HL-60 (cell line): ENCODE measurements around the gene GTF3C6.

Experiments
- DNase-seq, 2 experiments: peaks; one replicate each; pipeline ENCODE4 v3.0.0-alpha.2; 2010 to 2020; ENCODE audit warnings: low read depth in 1 of 2, low spot score in 1 of 2
- H3K27ac ChIP-seq: fragments of 250-450 bp; sonication (Bioruptor Pico); replicated peaks from 2 replicates; pipeline ENCODE4 v1.5.1; 2020; ENCODE audit warnings: mild to moderate bottlenecking, moderate library complexity
- H3K27me3 ChIP-seq: fragments of 250-450 bp; sonication (Bioruptor Pico); 2 replicates; pipeline ENCODE4 v1.5.1; 2021; ENCODE audit warnings: mild to moderate bottlenecking, moderate library complexity; ENCODE audit not compliant: insufficient read depth, poor library complexity, severe bottlenecking
- H3K4me3 ChIP-seq: replicated peaks from 2 replicates; pipeline ENCODE4 v1.5.1; 2011; ENCODE audit warnings: mild to moderate bottlenecking, control low read depth, low read length; ENCODE audit not compliant: insufficient read depth
- CTCF ChIP-seq: IDR thresholded peaks from one replicate; pipeline ENCODE4 v1.5.1; 2011; ENCODE audit warnings: low read length, control low read depth, inconsistent platforms; ENCODE audit not compliant: insufficient read depth
- GABPA ChIP-seq: IDR thresholded peaks from 2 replicates; pipeline ENCODE4 v1.6.1; 2012; ENCODE audit warnings: low read depth
- POLR2AphosphoS5 ChIP-seq: IDR thresholded peaks from 2 replicates; pipeline ENCODE4 v1.6.1; 2012; ENCODE audit warnings: low read depth
- REST ChIP-seq: IDR thresholded peaks from 2 replicates; pipeline ENCODE4 v1.6.1; 2012; ENCODE audit warnings: low read depth; ENCODE audit not compliant: insufficient replicate concordance
- SPI1 ChIP-seq: IDR thresholded peaks from 2 replicates; pipeline ENCODE4 v1.6.1; 2012; ENCODE audit warnings: low read depth, mild to moderate bottlenecking, borderline replicate concordance

GTF3C6 gene

GRCh38 chr6:110996691-110997090 lies 38.2 kb downstream of the GTF3C6 start:
- Histone ChIP-seq H3K27me3 (no peaks in the 10 kb centered on the region), H3K27ac (no peak overlapping the region), H3K4me3 (no peak overlapping the region)
- TF ChIP-seq CTCF = no peak
- no peak for TF ChIP-seq GABPA
- no peak for TF ChIP-seq POLR2AphosphoS5
- no peak for TF ChIP-seq SPI1
- TF ChIP-seq REST = no peak
- no peak for DNase-seq

GRCh38 chr6:110999634-111000270 lies 41.2 kb downstream of the GTF3C6 start:
- Histone ChIP-seq H3K27me3 (no peaks in the 10 kb centered on the region), H3K27ac (no peak overlapping the region), H3K4me3 (no peak overlapping the region)
- TF ChIP-seq POLR2AphosphoS5 (no peak), GABPA (no peak), REST (no peak), SPI1 (no peak), CTCF (no peak)
- DNase-seq = no peak

- Histone ChIP-seq H3K4me3 (no peak overlapping the region), H3K27ac (no peak overlapping the region), H3K27me3 (no peaks in the 10 kb centered on the region)
- no peak for DNase-seq
- TF ChIP-seq POLR2AphosphoS5 (no peak), REST (no peak), GABPA (no peak), SPI1 (no peak), CTCF (no peak)
Measured at GRCh38 chr6:111002350-111002749, 43.8 kb downstream of the GTF3C6 start.
